OCI-LY1 (cell line): ENCODE measurements around the gene MBNL2.

Source experiments
- EZH2 ChIP-seq: fragments of 200-600 bp; sonication (generic), shearing (Covaris generic); IDR thresholded peaks from 2 replicates; pipeline ENCODE4 v1.8.0; 2017; ENCODE audit warnings: borderline replicate concordance, mixed run types, mild to moderate bottlenecking, antibody characterized with exemption, low read length, moderate library complexity, mixed read lengths
- TF ChIP-seq, protein P1 (sequence below): fragments of 200-600 bp; sonication (generic), shearing (Covaris generic); IDR thresholded peaks from 2 replicates; pipeline ENCODE4 v1.5.1; 2017; ENCODE audit warnings: mild to moderate bottlenecking, antibody characterized with exemption, low read length, moderate library complexity, mixed read lengths

DNA sequence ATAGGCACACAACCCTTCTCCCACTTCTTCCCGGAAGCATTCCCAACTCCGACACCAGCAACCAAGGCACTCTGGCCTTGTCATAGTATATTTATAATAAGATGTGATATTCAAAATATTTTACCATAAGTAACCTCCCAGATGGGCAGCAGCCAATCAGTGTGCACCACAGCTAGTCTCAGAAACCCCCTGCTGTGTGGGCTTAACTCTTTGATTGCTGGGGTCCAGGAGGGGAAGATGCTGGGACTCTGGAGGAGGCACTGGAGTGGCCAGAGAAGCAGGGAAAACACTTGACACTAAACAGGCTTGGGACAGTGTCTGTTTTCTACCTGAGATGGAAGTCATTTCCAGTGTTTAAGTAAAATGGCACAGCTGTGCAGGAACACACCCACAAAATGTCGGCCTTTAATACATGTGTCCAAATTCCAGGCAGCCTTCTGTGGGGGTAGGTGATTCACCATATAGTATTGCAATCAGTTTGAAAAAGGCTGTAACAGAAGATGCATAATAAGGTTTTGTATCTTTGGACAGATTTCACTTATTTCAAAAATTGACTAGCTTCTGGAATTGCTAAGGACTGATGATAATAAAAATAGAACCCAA is 100.7 kb downstream of the MBNL2 start:
- TF ChIP-seq, protein P1, sequence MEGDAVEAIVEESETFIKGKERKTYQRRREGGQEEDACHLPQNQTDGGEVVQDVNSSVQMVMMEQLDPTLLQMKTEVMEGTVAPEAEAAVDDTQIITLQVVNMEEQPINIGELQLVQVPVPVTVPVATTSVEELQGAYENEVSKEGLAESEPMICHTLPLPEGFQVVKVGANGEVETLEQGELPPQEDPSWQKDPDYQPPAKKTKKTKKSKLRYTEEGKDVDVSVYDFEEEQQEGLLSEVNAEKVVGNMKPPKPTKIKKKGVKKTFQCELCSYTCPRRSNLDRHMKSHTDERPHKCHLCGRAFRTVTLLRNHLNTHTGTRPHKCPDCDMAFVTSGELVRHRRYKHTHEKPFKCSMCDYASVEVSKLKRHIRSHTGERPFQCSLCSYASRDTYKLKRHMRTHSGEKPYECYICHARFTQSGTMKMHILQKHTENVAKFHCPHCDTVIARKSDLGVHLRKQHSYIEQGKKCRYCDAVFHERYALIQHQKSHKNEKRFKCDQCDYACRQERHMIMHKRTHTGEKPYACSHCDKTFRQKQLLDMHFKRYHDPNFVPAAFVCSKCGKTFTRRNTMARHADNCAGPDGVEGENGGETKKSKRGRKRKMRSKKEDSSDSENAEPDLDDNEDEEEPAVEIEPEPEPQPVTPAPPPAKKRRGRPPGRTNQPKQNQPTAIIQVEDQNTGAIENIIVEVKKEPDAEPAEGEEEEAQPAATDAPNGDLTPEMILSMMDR: no peak
- no peak for TF ChIP-seq EZH2
